ENCODE results near the gene NPAS3. TPM values are rescaled to one million over a fixed set of nuclear protein-coding genes. Genes with fewer than 3 reads are reported as not detected.

NPAS3 gene
- total RNA-seq, 1 donor from 2014 or later = 2.0 TPM

- Histone ChIP-seq H3K4me3 (ENCODE audit: low read depth, low read length) (no peak overlapping the region), H3K27me3 (ENCODE audit: control insufficient read depth, insufficient read depth, low read length) (no peaks in the 10 kb centered on the region), H3K36me3 (ENCODE audit: control insufficient read depth, insufficient read depth, low read length) (no peaks in the 10 kb centered on the region)
- no peak for TF ChIP-seq CTCF (IDR thresholded peaks at IDR 0.05; ENCODE audit: insufficient read depth, low read length, poor library complexity, severe bottlenecking)
- no peak for DNase-seq (ENCODE audit: low read depth)
Measured at GRCh38 chr14:33554988-33555387, 616.3 kb downstream of the NPAS3 start.

DNA sequence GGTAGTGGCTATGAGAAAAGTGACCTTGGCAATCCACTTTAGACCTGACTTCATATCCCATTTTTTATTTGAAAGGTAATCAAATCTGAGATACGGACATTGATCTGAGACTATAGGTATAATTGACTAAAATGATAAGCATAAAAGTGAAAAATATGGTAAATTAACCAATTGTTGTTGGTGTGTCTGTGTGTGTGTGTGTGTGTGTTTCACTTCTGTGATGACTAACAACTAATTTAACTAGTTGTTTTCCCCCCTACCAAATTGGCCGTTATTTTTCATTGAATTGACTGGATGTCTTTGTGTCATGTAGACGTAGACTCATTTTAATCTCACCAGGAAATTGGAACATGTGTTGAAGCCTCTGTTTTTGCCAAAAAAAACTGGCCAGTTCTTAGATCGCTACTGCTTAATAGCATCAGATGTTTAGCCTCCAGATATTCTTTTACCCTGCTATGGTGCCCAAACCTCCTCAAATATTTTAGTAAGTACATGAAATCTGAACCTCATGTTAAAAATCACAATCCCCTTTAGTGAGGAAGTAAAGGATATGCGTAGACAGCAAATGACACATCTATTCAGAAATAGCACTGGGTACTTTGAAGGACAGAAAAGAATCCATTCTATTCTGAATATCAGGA is 617.2 kb downstream of the NPAS3 start:
- no peaks in the 10 kb centered on the region for H3K27me3 ChIP-seq (ENCODE audit: control insufficient read depth, insufficient read depth, low read length)
- TF ChIP-seq CTCF (IDR thresholded peaks at IDR 0.05; ENCODE audit: insufficient read depth, low read length, poor library complexity, severe bottlenecking) = no peak
- DNase-seq (ENCODE audit: low read depth) = no peak
- no peak overlapping the region for H3K4me3 ChIP-seq (ENCODE audit: low read depth, low read length)
- H3K36me3 ChIP-seq (ENCODE audit: control insufficient read depth, insufficient read depth, low read length) = no peaks in the 10 kb centered on the region

DNA sequence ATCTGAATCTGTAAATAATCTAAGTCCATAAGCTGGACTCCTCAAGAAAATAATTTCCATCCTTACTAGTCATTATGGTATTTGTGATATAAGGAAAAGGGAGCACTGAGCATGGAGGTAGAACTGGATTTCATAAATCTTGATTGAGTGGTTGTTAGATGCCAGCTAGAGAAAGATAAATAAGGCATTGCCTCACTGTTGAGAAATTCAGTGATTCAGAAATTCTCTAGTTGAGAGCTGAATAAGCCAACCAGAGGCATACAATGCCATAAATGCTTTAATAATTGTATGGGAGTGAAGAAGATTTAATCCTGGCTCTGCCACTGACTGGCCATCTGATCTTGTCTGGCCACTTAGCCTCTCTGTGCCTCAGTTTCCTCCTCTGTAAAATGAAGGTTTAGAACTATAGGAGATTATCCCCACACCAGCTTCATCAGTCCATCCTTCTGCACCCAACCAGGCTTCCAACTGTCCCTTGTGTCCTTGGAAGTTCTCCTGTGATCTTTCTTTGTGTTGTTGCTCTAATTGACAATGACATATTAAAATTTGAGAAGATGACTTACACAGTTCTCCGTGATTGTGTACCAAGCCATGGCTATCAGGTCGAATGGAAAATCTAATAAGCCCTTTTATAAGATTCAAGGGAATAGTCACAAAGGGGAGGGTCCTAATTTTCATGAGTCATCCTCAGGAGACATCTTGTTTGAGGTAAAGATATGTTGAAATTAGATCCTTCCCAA is 617.9 kb downstream of the NPAS3 start:
- Histone ChIP-seq H3K4me3 (ENCODE audit: low read depth, low read length) (no peak overlapping the region), H3K36me3 (ENCODE audit: control insufficient read depth, insufficient read depth, low read length) (no peaks in the 10 kb centered on the region), H3K27me3 (ENCODE audit: control insufficient read depth, insufficient read depth, low read length) (no peaks in the 10 kb centered on the region)
- no peak for DNase-seq (ENCODE audit: low read depth)
- no peak for TF ChIP-seq CTCF (IDR thresholded peaks at IDR 0.05; ENCODE audit: insufficient read depth, low read length, poor library complexity, severe bottlenecking)

DNA sequence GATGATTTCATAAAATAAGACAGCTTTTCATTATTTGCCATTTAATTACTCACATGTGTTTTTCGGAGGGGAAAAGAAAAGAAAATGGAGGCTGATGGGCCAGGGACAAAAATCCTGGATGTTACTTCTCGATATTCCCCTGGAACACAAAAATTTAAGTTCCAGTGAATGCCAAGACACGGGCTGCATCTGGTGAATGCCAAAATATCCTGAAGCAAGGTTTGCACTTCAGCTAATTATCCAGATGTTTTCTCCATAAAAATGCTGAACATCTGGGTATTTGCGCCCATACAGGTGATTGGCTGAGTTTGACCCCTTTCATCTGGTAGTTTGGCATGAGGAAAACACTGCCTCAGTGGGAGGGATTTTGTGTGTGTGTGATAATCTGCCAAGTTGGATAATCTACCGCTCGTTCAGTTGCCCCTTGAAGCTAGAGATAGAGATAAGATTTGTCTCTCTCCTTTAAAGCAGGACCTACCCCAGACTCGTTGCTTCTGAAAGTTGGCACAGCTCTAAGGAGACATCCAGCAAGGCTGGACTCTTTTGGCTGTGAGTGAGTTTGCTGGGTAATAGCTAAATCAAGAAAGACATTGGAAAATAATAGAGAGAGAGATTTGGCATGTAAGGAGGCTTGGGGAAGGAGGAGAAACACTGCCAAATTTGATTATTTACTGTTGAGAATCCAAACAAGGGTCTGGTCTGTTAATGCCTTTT is 622.2 kb downstream of the NPAS3 start:
- H3K36me3 ChIP-seq (ENCODE audit: control insufficient read depth, insufficient read depth, low read length) = no peaks in the 10 kb centered on the region
- TF ChIP-seq CTCF (IDR thresholded peaks at IDR 0.05; ENCODE audit: insufficient read depth, low read length, poor library complexity, severe bottlenecking) = no peak

GRCh38 chr14:33561488-33562175 is 623.0 kb downstream of the NPAS3 start:
- Histone ChIP-seq H3K36me3 (ENCODE audit: control insufficient read depth, insufficient read depth, low read length) (no peaks in the 10 kb centered on the region), H3K27me3 (ENCODE audit: control insufficient read depth, insufficient read depth, low read length) (no peaks in the 10 kb centered on the region), H3K4me3 (ENCODE audit: low read depth, low read length) (no peak overlapping the region)
- no peak for TF ChIP-seq CTCF (IDR thresholded peaks at IDR 0.05; ENCODE audit: insufficient read depth, low read length, poor library complexity, severe bottlenecking)
- no peak for DNase-seq (ENCODE audit: low read depth)

More for the DNA sequence above, 622.2 kb downstream of the NPAS3 start:
- H3K27me3 ChIP-seq (ENCODE audit: control insufficient read depth, insufficient read depth, low read length) = no peaks in the 10 kb centered on the region
- no peak for DNase-seq (ENCODE audit: low read depth)
- H3K4me3 ChIP-seq (ENCODE audit: low read depth, low read length) = no peak overlapping the region

Measured in kidney epithelial cell (primary cell).